Measurements from ENCODE around the gene CCDC30. TPM values are rescaled to one million over a fixed set of nuclear protein-coding genes. Genes with fewer than 3 reads are reported as not detected.
"Not testable (repeated sequence)": the region's sequence is repeated elsewhere in the genome, so short reads cannot be mapped to it uniquely, and the experiment has no call there.

CCDC30 gene
- total RNA-seq, 4 donors from 2014 or later, result 1.8 to 29.4 (median 7.4) TPM

DNA sequence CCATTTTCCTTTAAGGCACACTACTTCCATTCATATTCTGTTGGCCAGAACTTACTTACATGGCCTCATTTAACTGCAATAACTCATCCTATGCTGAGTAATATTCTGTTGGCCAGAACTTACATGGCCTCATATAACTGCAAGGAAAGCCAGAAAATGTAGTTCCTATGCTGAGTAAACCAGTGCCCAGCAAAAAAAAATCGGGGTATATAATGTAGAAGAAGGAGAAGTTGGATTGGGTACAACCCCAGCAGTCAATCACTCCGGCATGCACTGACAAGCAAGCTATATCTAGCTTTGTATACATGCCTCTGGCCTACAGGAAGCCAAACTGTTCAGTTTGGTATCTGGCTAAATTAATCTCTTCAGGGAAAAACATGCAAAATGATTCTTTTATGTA lies 155.8 kb downstream of the CCDC30 start:
- Histone ChIP-seq H3K4me1 (no peaks in the 10 kb centered on the region), H3K4me3 (no peak overlapping the region), H3K27me3 (no peaks in the 10 kb centered on the region), H3K9me3 (no peaks in the 10 kb centered on the region), H3K27ac (no peak overlapping the region), H3K36me3 (no peaks in the 10 kb centered on the region)
- TF ChIP-seq, protein P1, sequence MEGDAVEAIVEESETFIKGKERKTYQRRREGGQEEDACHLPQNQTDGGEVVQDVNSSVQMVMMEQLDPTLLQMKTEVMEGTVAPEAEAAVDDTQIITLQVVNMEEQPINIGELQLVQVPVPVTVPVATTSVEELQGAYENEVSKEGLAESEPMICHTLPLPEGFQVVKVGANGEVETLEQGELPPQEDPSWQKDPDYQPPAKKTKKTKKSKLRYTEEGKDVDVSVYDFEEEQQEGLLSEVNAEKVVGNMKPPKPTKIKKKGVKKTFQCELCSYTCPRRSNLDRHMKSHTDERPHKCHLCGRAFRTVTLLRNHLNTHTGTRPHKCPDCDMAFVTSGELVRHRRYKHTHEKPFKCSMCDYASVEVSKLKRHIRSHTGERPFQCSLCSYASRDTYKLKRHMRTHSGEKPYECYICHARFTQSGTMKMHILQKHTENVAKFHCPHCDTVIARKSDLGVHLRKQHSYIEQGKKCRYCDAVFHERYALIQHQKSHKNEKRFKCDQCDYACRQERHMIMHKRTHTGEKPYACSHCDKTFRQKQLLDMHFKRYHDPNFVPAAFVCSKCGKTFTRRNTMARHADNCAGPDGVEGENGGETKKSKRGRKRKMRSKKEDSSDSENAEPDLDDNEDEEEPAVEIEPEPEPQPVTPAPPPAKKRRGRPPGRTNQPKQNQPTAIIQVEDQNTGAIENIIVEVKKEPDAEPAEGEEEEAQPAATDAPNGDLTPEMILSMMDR (IDR thresholded peaks at IDR 0.05), result no peak
- no peak for TF ChIP-seq POLR2A (IDR thresholded peaks at IDR 0.05)
- DNase-seq, result no peak

DNA sequence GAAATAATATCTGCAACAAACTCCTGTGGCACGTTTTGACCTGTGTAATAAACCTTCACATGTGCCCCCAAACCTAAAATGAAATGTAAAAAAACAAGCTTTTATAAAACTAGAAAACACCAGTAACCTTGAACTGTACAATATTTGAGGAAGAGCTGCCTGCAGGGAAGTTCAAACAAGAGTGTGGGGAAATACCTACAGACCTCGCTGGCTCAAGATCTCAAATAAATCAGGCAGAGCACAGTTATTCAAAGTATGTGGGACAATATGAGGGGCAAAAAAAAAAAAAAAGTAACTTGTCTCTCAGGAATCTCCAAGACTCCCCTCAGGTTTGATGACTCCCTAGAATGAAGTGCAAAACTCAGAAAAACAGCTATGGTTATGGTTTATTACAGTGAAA lies 157.2 kb downstream of the CCDC30 start:
- Histone ChIP-seq H3K36me3 (no peaks in the 10 kb centered on the region), H3K9me3 (no peaks in the 10 kb centered on the region), H3K4me1 (no peaks in the 10 kb centered on the region), H3K27ac (no peak overlapping the region), H3K27me3 (no peaks in the 10 kb centered on the region), H3K4me3 (no peak overlapping the region)
- DNase-seq, result no peak
- no peak for TF ChIP-seq POLR2A (IDR thresholded peaks at IDR 0.05)
- TF ChIP-seq, protein P1 (IDR thresholded peaks at IDR 0.05), result no peak

- H3K27me3 ChIP-seq, H3K4me1 ChIP-seq, DNase-seq: not testable (repeated sequence)
Observed at GRCh38 chr1:42621180-42621579, 158.1 kb downstream of the CCDC30 start.

DNA sequence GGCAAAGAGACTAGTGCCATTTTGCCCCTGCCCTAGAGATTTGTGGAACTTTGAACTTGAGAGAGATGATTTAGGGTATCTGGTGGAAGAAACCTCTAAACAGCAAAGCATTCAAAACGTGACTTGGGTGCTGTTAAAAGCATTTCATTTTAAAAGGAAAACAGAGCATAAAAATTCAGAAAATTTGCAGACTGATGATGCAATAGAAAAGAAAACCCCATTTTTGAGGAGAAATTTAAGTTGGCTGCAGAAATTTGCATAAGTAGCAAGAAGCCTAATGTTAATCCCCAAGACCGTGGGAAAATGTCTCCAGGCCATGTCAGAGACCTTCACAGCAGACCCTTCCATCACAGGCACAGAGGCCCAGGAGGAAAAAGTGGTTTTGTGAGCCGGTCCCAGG lies 164.1 kb downstream of the CCDC30 start:
- not testable (repeated sequence) for H3K36me3 ChIP-seq, H3K27me3 ChIP-seq, H3K4me3 ChIP-seq, DNase-seq, H3K27ac ChIP-seq, H3K9me3 ChIP-seq, H3K4me1 ChIP-seq

More at GRCh38 chr1:42621180-42621579, 158.1 kb downstream of the CCDC30 start:
- not testable (repeated sequence) for H3K27ac ChIP-seq, H3K4me3 ChIP-seq, H3K9me3 ChIP-seq, H3K36me3 ChIP-seq

GRCh38 chr1:42639116-42639515 lies 176.0 kb downstream of the CCDC30 start:
- no peak for DNase-seq
- H3K36me3 ChIP-seq, result no peaks in the 10 kb centered on the region

GRCh38 chr1:42646056-42646455 lies 183.0 kb downstream of the CCDC30 start:
- H3K36me3 ChIP-seq, result no peaks in the 10 kb centered on the region
- TF ChIP-seq POLR2A (IDR thresholded peaks at IDR 0.05), result no peak
- TF ChIP-seq, protein P1 (IDR thresholded peaks at IDR 0.05), result no peak
- H3K27me3 ChIP-seq, result no peaks in the 10 kb centered on the region
- H3K27ac ChIP-seq, result no peak overlapping the region
- no peaks in the 10 kb centered on the region for H3K9me3 ChIP-seq
- no peaks in the 10 kb centered on the region for H3K4me1 ChIP-seq
- H3K4me3 ChIP-seq, result no peak overlapping the region
- DNase-seq, result no peak

More at GRCh38 chr1:42639116-42639515, 176.0 kb downstream of the CCDC30 start:
- no peak for TF ChIP-seq POLR2A (IDR thresholded peaks at IDR 0.05)
- TF ChIP-seq, protein P1 (IDR thresholded peaks at IDR 0.05), result no peak
- no peaks in the 10 kb centered on the region for H3K9me3 ChIP-seq
- H3K27ac ChIP-seq, result no peak overlapping the region
- no peaks in the 10 kb centered on the region for H3K4me1 ChIP-seq
- H3K27me3 ChIP-seq, result no peaks in the 10 kb centered on the region
- H3K4me3 ChIP-seq, result no peak overlapping the region

DNA sequence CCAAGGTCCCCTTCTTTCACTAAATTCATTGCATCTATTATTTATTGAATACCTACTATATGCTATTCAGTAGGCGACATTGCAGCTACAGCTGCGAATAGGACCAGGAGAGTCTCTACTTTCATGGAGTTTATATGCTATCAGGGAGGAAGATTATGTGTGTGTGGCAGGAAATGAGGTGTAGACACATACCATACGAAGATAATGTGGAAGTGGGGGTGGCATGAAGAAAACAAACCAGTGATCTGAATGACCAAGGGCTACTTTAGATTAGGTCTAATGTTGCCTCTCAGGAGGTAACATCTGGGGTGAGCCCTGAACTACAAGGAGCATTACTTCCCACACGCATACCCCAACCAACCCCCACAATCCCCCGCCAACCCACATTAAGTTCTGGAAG lies 194.1 kb downstream of the CCDC30 start:
- Histone ChIP-seq H3K27me3 (no peaks in the 10 kb centered on the region), H3K27ac (peak overlapping the region in 2 of 4 donors; percentile 81 to 82), H3K9me3 (no peaks in the 10 kb centered on the region), H3K4me1 (peaks cover 0 to 16% (median 11%) of the 10 kb centered on the region in 4 donors), H3K4me3 (peak overlapping the region in 1 of 4 donors; percentile 79), H3K36me3 (peaks cover 0 to 6% (median 0%) of the 10 kb centered on the region in 3 donors)
- DNase-seq, result no peak
- no peak for TF ChIP-seq POLR2A (IDR thresholded peaks at IDR 0.05)
- TF ChIP-seq, protein P1 (IDR thresholded peaks at IDR 0.05), result no peak
